Fibroblast of lung (primary cell): ENCODE measurements around the gene LDLRAD4.

Experiments used
- CTCF ChIP-seq, 2 donors: IDR thresholded peaks in 1 of 2; conservative IDR thresholded peaks in 1 of 2; 1 replicate in 1 of 2; 2 replicates in 1 of 2; pipeline ENCODE4 v1.5.1; 2011 to 2012; ENCODE audit warnings: low read length in 2 of 2, control low read depth in 1 of 2, inconsistent platforms in 1 of 2, low read depth in 1 of 2, mild to moderate bottlenecking in 1 of 2
- EZH2 ChIP-seq: IDR thresholded peaks from 2 replicates; pipeline ENCODE4 v1.5.1; 2012; ENCODE audit warnings: low read length, control low read depth, mild to moderate bottlenecking; ENCODE audit errors: missing control alignments

- no peak for TF ChIP-seq CTCF (conservative IDR thresholded peaks at IDR 0.05 in 1 of 2, IDR thresholded peaks at IDR 0.05 in 1 of 2; ENCODE audit: low read depth in 1 of 2, low read length in 2 of 2)
- TF ChIP-seq EZH2 = no peak
These were observed 424.7 kb downstream of the LDLRAD4 start for GRCh38 chr18:13643261-13643751.
